Parathyroid adenoma (tissue), 2 donors: ENCODE results near the gene SGCG.

ENCODE experiments used
- H2AFZ ChIP-seq: fragments of 300-600 bp; sonication (generic); one replicate; pipeline ENCODE4 v1.7.0; 2017; ENCODE audit warnings: antibody characterized with exemption, mild to moderate bottlenecking
- H3K27ac ChIP-seq: fragments of 300-600 bp; sonication (generic); one replicate; pipeline ENCODE4 v1.7.0; 2017
- H3K27me3 ChIP-seq: fragments of 300-600 bp; sonication (generic); one replicate; pipeline ENCODE4 v1.7.0; 2017; ENCODE audit warnings: low read length; ENCODE audit not compliant: control insufficient read depth, insufficient read depth
- H3K36me3 ChIP-seq: fragments of 300-600 bp; sonication (generic); one replicate; pipeline ENCODE4 v1.7.0; 2017; ENCODE audit warnings: low read length; ENCODE audit not compliant: control insufficient read depth, insufficient read depth
- H3K4me1 ChIP-seq: fragments of 300-600 bp; sonication (generic); one replicate; pipeline ENCODE4 v1.7.0; 2017; ENCODE audit warnings: control low read depth
- H3K4me2 ChIP-seq: fragments of 300-600 bp; sonication (generic); one replicate; pipeline ENCODE4 v1.7.0; 2017; ENCODE audit warnings: low read length
- H3K4me3 ChIP-seq: fragments of 300-600 bp; sonication (generic); one replicate; pipeline ENCODE4 v1.7.0; 2017; ENCODE audit warnings: low read depth, low read length
- H3K79me2 ChIP-seq: fragments of 300-600 bp; sonication (generic); one replicate; pipeline ENCODE4 v1.7.0; 2017; ENCODE audit warnings: control low read depth
- H3K9ac ChIP-seq: fragments of 300-600 bp; sonication (generic); one replicate; pipeline ENCODE4 v1.7.0; 2017; ENCODE audit warnings: mild to moderate bottlenecking
- H3K9me3 ChIP-seq: fragments of 300-600 bp; sonication (generic); one replicate; pipeline ENCODE4 v1.7.0; 2017; ENCODE audit warnings: low read length; ENCODE audit not compliant: control insufficient read depth
- TF ChIP-seq, protein P1 (sequence below): fragments of 300-600 bp; sonication (generic); IDR thresholded peaks from one replicate; pipeline ENCODE4 v1.7.0; 2017; ENCODE audit warnings: antibody characterized with exemption, mild to moderate bottlenecking
- donor health status: primary hyperparathyroidism.

The SGCG gene

DNA sequence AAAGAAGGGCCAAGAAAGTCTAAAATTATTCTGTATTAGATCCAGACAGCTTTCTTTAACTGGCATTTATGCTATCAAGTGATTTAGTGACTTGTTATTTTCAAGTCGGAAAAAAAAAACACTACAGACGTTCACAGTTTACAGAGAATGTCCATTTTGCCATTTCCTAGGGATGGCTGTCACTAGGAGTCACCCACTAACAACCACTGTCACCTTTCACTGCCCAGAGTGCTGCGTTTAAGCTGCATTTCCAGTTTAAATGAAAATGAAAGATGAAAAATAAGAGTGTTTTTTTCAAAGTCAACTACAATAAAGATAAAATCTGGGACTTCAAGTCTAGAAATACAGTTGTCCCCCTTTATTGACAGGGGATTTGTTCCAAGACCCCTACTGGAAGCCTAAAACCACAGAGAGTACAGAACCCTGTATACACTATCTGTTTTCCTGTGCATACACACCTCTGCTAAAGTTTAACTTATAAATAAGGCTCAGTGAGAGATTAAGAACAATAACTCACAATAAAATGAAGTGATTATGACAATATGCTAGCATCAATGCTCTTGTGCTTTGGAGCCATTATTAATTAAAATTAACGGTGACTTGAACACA, 140.3 kb downstream of the SGCG start:
- H3K9me3 ChIP-seq: no peaks in the 10 kb centered on the region
- peaks cover 2% of the 10 kb centered on the region for H3K4me1 ChIP-seq
- H3K4me2 ChIP-seq: no peak overlapping the region
- TF ChIP-seq, protein P1, sequence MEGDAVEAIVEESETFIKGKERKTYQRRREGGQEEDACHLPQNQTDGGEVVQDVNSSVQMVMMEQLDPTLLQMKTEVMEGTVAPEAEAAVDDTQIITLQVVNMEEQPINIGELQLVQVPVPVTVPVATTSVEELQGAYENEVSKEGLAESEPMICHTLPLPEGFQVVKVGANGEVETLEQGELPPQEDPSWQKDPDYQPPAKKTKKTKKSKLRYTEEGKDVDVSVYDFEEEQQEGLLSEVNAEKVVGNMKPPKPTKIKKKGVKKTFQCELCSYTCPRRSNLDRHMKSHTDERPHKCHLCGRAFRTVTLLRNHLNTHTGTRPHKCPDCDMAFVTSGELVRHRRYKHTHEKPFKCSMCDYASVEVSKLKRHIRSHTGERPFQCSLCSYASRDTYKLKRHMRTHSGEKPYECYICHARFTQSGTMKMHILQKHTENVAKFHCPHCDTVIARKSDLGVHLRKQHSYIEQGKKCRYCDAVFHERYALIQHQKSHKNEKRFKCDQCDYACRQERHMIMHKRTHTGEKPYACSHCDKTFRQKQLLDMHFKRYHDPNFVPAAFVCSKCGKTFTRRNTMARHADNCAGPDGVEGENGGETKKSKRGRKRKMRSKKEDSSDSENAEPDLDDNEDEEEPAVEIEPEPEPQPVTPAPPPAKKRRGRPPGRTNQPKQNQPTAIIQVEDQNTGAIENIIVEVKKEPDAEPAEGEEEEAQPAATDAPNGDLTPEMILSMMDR: no peak
- H3K9ac ChIP-seq: no peak overlapping the region
- H3K4me3 ChIP-seq: no peak overlapping the region
- no peaks in the 10 kb centered on the region for H3K36me3 ChIP-seq
- H3K27me3 ChIP-seq: no peaks in the 10 kb centered on the region
- H3K27ac ChIP-seq: no peak overlapping the region
- no peaks in the 10 kb centered on the region for H3K79me2 ChIP-seq
- H2AFZ ChIP-seq: no peak overlapping the region

DNA sequence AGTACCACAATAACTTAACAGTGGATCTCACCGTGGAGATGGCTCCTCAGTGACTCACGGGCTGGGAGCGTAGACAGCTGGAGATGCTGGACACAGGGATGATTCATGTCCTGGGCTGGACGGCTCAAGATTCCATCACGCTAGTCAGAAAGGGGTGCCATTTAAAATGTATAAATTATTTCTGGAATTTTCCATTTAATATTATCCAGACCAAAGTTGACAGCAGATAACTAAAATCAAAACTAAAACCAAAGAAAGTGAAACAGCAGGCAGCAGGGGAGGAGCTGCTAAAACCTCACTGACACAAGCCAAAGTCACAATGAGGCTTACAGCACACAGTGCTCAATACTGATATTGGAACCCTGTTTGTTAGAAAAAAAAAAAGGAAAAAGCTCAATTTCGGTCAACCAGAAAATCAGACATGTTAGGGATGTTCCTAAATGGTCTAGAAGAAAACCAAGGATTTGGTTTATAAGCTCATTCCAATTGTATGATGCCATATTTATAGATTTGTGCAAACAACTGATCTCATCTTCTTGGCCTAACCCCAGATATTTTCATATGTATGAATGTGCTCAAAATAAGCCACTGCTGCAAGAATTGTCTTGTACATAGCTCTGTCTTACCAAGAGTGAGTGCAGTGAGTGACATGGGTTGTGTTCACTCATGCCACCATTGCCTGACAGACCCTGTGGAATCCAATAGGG, 140.9 kb downstream of the SGCG start:
- no peaks in the 10 kb centered on the region for H3K27me3 ChIP-seq
- no peak overlapping the region for H3K4me3 ChIP-seq
- no peaks in the 10 kb centered on the region for H3K36me3 ChIP-seq
- H3K79me2 ChIP-seq: no peaks in the 10 kb centered on the region
- no peak overlapping the region for H3K4me2 ChIP-seq
- H3K4me1 ChIP-seq: peaks cover 2% of the 10 kb centered on the region
- TF ChIP-seq, protein P1: no peak
- H2AFZ ChIP-seq: no peak overlapping the region
- H3K9ac ChIP-seq: no peak overlapping the region
- no peaks in the 10 kb centered on the region for H3K9me3 ChIP-seq
- no peak overlapping the region for H3K27ac ChIP-seq

DNA sequence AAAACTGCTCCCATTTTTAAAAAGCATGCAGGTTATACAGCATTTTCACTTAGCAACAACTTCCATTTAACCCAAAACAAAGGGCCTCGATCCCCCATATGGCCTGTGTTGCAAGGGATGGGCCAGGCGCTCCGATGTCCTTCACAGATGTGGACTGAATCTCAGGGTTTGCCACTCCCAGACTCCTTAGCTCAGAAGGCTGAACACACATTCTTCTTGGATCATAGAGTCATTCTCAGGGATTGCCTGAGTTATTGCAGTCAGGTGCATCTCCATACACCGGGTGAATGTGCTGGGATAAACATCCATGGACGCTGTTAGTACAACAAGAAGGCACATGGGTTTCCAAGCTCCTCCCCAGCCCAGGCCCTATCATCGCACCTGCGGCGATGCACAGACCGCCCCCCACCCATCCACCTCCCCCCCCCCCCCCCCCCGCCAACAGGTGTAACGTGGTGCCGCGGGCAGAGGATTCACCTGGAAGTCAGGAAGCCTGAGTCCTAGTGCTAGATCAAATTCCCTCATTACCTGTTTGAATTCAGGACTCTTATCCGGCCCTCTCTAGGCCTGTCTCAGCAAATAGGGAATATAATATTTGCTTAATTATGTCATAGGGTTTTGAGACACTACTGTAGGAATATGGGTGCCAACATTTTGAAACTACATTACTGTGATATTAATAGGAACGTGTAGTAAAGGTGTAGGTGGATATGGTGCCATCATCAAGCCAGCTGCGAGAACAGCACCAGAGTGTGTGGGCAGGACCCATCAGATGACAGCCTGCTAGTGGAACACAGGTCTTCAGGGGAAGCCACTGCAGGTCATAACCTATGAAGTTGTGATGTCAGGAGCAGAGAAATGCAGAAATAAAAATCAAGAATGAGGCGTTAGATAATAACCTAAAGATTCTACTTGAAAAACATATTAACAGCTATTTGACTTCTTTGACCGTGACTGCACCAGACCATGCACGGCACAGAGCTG, 141.9 kb downstream of the SGCG start:
- Histone ChIP-seq H3K79me2 (no peaks in the 10 kb centered on the region), H2AFZ (no peak overlapping the region), H3K36me3 (no peaks in the 10 kb centered on the region), H3K4me2 (no peak overlapping the region), H3K27ac (no peak overlapping the region), H3K9me3 (no peaks in the 10 kb centered on the region), H3K9ac (no peak overlapping the region), H3K4me3 (no peak overlapping the region), H3K4me1 (peaks cover 2% of the 10 kb centered on the region), H3K27me3 (no peaks in the 10 kb centered on the region)
- TF ChIP-seq, protein P1: no peak

DNA sequence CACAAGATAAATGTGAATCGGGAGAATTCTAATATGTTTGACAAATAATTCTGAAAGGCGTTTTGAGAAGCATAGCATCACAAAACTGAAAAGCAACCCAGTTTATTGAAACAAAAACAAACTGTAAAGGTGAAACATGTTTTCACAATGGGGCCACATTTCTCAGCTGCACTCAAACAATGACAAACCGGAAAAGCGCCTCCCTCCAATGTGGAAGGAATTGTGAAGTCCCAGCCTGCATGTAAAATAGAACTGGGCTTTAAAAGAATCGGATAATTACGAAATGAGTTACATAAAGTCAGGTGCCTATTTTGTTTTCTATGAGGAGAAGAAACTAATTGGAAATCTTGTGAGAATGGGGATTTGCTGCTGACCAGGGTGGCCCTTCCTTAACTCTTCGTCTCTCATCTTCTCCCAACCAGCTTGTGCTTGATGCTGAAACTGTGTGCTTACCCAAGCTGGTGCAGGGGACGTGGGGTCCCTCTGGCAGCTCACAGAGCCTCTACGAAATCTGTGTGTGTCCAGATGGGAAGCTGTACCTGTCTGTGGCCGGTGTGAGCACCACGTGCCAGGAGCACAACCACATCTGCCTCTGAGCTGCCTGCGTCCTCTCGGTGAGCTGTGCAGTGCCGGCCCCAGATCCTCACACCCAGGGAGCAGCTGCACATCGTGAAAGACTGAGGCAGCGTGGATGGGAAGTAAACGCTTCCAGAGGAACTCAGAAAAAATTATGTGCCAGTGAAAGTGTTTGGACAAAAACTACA, 143.3 kb downstream of the SGCG start:
- no peak overlapping the region for H3K4me3 ChIP-seq

More for the DNA sequence above, 143.3 kb downstream of the SGCG start:
- H2AFZ ChIP-seq: no peak overlapping the region
- H3K79me2 ChIP-seq: no peaks in the 10 kb centered on the region
- H3K4me1 ChIP-seq: peaks cover 2% of the 10 kb centered on the region
- no peaks in the 10 kb centered on the region for H3K27me3 ChIP-seq
- TF ChIP-seq, protein P1: no peak
- H3K4me2 ChIP-seq: no peak overlapping the region
- H3K36me3 ChIP-seq: no peaks in the 10 kb centered on the region
- no peak overlapping the region for H3K9ac ChIP-seq
- H3K9me3 ChIP-seq: no peaks in the 10 kb centered on the region
- no peak overlapping the region for H3K27ac ChIP-seq
